PC-3 (cell line): ENCODE measurements around the gene RPL36.

Experiments used
- CTCF ChIP-seq: fragments of 300-600 bp; sonication (generic); conservative IDR thresholded peaks from 2 replicates; pipeline ENCODE4 v1.5.1; 2017; ENCODE audit warnings: antibody characterized with exemption, low read depth, mild to moderate bottlenecking, low read length
- EZH2 ChIP-seq: fragments of 300-600 bp; sonication (generic); IDR thresholded peaks from one replicate; pipeline ENCODE4 v1.6.1; 2017; ENCODE audit warnings: antibody characterized with exemption, mild to moderate bottlenecking, low read length; ENCODE audit not compliant: unreplicated experiment
- EZH2phosphoT487 ChIP-seq: fragments of 300-600 bp; sonication (generic); IDR thresholded peaks from 2 replicates; pipeline ENCODE4 v1.6.1; 2018; ENCODE audit warnings: mild to moderate bottlenecking, antibody characterized with exemption, low read length, borderline replicate concordance

GRCh38 chr19:5682107-5682482 is 8.0 kb upstream of the RPL36 start:
- no peak for TF ChIP-seq CTCF
- TF ChIP-seq EZH2 = no peak
- no peak for TF ChIP-seq EZH2phosphoT487
